Urinary bladder (tissue), 4 donors: ENCODE results near the gene LFNG. TPM values are rescaled to one million over a fixed set of nuclear protein-coding genes. Genes with fewer than 3 reads are reported as not detected.
A peak's percentile ranks its signal among the peaks of the same experiment; 100 is the strongest.

Experiments
- DNase-seq: peaks from one replicate; pipeline ENCODE4 v3.0.0-alpha.2; 2015; ENCODE audit errors: extremely low spot score
- H3K27ac ChIP-seq: one replicate; pipeline ENCODE4 v1.5.1; 2013; ENCODE audit warnings: low read depth, mild to moderate bottlenecking, moderate library complexity
- H3K36me3 ChIP-seq: one replicate; pipeline ENCODE4 v1.6.1; 2013; ENCODE audit warnings: mild to moderate bottlenecking, moderate library complexity; ENCODE audit not compliant: insufficient read depth
- H3K4me1 ChIP-seq: one replicate; pipeline ENCODE4 v1.6.1; 2013; ENCODE audit warnings: mild to moderate bottlenecking, moderate library complexity; ENCODE audit not compliant: insufficient read depth
- H3K4me3 ChIP-seq: one replicate; pipeline ENCODE4 v1.5.1; 2013; ENCODE audit warnings: low read depth, low read length
- WGBS: extraction: QIAGEN DNeasy Blood & Tissue Kit; methylation state at CpG from one replicate; pipeline ENCODE4 v1.1.7; 2013; 5-methylcytosine and 5-hydroxymethylcytosine counted together
- polyA plus RNA-seq: library from polyadenylated mRNA; stranded (reverse); fragments of 200-250 nt; gene quantifications from one replicate; pipeline ENCODE4 v1.2.3, GENCODE V29; 2013
- total RNA-seq: library from RNA; depleted of rRNA; stranded (reverse); fragments of >200 nt; gene quantifications from one replicate; pipeline ENCODE4 v1.2.3, GENCODE V29; 2014
- donor health status: healthy with polysubstance abuse.
- donor health status: healthy.

The LFNG gene
- total and polyA plus RNA-seq, 2 donors, result 10.7 to 16.8 TPM

DNA sequence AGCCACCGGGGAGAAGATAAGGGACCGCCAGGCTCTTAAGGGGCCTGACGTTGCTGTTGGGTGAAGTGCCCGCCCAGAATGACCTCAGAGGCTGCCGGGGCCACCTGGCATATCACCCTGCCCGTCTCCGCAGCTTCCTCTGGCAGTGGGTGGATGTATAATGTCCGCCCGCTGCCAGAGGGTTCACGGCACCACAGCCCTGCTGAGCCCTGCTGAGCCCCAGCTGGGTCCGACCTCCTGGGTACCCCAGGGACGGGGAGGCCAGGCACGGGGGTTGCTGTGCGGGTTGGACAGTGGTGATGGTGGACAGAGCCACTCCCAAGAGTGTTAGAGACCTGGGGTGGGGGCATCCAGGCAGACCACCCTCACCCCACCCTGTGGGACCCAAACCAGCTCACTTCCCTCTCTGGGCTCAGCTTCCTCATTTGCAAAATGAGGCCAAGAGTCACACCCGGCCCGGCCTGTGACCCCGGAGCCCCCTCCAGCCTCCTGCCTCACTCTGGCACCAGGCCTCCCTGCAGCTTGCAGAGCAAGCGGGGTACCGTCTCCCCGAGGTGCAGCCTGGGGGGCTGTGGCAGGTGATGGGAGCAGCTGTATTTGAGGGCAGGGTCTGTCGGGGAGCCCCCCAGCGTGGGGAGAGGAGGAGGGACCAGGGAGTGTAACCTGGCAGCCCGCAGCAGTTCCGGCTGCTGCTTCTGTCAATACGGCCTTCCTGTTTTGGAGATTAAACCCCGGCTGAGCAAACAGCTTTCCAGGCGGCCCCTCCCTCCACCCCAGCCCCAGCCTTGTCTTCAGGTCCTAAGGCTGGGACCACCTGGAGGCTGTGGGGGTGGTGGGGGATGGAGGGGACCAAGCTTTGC lies 8.4 kb upstream of the LFNG start:
- WGBS, result 48% methylated on average over 27 of the region's 27 CpGs
- no peaks in the 10 kb centered on the region for H3K36me3 ChIP-seq
- no peak overlapping the region for H3K4me3 ChIP-seq
- no peak overlapping the region for H3K27ac ChIP-seq
- DNase-seq, result no peak
- H3K4me1 ChIP-seq, result no peaks in the 10 kb centered on the region

DNA sequence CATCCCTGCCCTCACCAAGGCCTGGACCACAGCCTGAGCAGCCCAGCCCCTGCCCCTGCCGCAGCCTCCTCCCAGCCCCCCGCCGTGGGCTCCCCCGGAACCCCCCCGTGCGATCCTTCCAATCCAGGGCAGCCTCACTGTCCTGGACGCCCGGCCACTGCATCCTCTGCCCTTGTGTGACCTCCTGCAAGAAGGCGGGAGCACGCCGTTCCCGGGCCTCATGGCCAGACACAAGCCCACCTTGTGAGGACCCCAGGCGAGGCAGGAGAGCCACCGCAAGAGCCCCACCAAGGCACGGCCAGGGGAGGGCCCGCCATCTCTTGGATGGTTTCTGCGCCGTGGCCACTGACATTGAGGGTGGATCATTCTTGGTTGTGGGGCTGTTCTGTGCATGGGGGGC lies 7.8 kb upstream of the LFNG start:
- WGBS, result 50% methylated on average over 18 of the region's 18 CpGs
- no peaks in the 10 kb centered on the region for H3K4me1 ChIP-seq
- no peak overlapping the region for H3K4me3 ChIP-seq
- no peaks in the 10 kb centered on the region for H3K36me3 ChIP-seq
- no peak overlapping the region for H3K27ac ChIP-seq
- DNase-seq, result no peak

DNA sequence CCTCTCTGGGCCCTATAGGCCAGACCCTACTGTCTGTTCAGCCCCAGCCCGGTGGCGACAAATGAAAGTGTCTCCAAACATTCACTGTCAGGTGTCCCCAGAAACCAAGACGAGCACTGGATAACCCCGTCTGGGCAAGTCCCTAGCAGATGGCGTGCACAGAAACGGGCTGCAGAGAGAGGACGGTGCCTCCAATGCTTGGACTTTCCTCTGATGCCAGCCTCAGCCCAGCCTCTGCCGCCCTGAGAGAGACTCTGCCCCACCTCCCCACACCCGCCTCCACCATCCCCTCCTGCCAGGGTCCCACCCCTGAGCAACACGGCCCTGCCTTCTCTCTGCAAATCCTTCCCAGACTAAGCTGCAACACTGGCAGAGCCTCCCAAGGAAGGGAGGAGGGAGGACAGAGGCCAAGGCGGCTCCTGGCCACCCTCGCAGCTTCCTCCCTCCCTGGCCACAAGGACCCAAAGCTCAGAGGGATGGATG lies 7.4 kb upstream of the LFNG start:
- H3K4me1 ChIP-seq, result no peaks in the 10 kb centered on the region
- no peak overlapping the region for H3K4me3 ChIP-seq
- no peak overlapping the region for H3K27ac ChIP-seq
- no peak for DNase-seq
- 45% methylated on average over 12 of the region's 12 CpGs for WGBS
- H3K36me3 ChIP-seq, result no peaks in the 10 kb centered on the region

DNA sequence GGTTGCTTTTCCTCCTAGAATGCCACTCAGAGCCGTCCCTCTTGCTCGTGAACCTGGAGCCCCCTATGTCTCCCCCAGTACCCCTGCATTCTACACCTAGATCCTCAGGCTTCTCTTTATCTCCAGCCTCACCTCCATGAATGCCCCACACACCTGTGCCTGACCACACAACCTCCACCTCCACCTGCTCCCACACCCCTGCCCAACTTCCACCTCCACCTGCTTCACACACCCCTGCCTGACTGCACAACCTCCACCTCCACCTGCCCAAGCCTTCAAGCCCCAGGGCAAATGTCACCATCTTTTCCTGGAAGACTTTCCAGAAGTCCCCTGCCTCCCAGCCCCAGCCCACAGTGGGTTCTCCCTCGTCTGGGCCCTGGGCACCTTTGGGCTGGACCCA lies 6.9 kb upstream of the LFNG start:
- H3K36me3 ChIP-seq, result no peaks in the 10 kb centered on the region
- no peak overlapping the region for H3K4me3 ChIP-seq
- H3K4me1 ChIP-seq, result no peaks in the 10 kb centered on the region
- no peak for DNase-seq
- 84% methylated on average over 3 of the region's 3 CpGs for WGBS
- H3K27ac ChIP-seq, result no peak overlapping the region

DNA sequence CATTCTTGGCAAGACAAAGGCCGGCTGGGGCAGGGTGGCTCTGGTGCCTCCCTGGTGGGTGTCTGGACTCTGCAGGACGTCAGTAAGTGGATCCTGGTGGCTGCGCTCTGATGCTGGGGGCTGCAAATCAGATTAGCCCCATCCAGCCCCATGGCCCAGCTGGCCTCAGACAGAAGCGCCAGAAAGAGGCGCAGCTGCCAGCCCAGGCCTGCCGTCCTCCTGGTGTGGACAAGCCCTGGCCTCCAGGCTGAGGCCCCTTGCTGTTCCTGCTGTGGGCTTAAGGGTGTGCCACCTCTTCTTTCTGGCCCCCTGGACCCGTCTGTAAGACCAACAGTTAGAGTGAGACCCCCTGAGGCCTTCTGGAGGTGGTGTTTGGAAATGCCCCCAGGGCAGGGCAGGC lies 5.9 kb upstream of the LFNG start:
- DNase-seq, result no peak
- H3K27ac ChIP-seq, result no peak overlapping the region
- no peak overlapping the region for H3K4me3 ChIP-seq
- no peaks in the 10 kb centered on the region for H3K36me3 ChIP-seq
- 90% methylated on average over 7 of the region's 7 CpGs for WGBS
- H3K4me1 ChIP-seq, result no peaks in the 10 kb centered on the region

DNA sequence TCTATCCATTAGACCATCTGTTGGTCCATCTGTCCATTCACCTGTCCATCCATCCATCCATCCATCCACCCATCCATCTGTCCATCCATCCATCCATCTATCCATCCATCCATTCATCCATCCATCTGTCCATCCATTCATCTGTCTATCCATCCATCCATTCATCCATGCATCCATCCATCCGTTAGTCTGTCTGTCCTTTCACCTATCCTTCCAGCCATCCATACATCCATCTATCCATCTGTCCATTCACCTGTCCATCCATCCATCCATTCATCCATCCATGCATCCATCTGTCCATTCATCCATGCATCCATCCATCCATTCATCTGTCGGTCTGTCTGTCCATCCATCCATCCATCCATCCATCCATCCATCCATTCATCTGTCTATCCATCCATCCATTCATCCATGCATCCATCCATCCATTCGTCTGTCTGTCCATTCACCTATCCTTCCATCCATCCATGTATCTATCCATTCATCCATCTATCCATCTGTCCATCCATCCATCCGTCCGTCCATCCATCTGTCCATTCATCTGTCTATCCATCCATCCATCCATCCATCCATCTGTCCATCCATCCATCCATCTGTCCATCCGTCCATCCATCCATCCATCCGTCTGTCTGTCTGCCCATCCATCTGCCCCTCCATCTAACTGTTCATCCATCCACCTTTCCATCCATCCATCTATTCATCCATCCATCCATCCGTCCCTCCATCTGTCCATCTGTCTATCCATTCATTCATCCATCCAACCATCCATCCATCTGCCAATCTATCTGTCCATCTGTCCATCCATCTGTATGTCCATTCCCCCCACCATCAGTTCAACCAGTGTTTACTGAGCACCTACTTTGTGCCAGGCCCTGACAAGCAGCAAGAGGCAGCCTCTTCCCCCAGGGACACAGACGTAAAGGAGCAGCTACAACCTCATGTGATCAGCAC lies 4.8 kb upstream of the LFNG start:
- WGBS, result 96% methylated on average over 9 of the region's 9 CpGs
- DNase-seq, result no peak
- no peak overlapping the region for H3K4me3 ChIP-seq
- H3K4me1 ChIP-seq, result no peaks in the 10 kb centered on the region
- H3K36me3 ChIP-seq, result no peaks in the 10 kb centered on the region
- H3K27ac ChIP-seq, result no peak overlapping the region

DNA sequence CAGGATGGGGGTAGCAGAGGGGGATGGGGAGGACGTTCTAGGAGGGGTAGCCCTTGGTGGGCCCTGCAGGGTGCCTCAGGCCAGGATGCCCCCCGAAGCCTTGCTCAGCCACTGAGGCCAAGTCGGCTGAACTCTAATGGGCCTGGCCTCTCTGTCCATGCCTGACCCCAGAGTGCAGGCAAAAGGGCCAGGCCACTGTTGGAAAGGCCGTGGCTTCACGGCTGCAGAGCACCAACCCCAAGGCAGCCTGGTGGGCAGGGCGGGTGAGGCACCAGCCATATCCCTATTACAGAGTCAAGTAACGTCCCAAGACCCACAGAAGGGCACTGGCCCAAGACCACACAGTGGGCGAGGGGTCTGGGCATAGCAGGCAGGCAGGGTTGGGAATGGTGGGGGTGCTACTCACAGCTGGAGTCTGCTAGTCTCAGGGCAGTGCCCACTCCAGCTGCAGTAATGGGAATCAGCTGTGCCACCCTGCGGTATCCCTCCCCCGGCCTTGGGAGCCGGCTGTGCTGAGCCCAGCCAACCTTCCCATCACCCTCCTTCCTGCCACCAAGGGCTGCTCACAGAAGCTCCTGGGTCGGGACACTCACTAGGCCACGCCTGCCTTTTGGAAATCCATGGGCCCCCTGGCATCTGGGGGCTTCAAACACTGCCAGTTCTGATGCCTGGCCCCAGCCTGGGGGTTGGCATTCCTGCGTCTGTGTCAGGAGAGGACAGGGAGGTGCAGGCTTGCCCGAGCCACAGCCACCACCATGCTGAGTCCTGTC lies 4.0 kb upstream of the LFNG start:
- no peak overlapping the region for H3K27ac ChIP-seq
- WGBS, result 94% methylated on average over 15 of the region's 15 CpGs
- no peaks in the 10 kb centered on the region for H3K36me3 ChIP-seq
- no peaks in the 10 kb centered on the region for H3K4me1 ChIP-seq
- no peak for DNase-seq
- no peak overlapping the region for H3K4me3 ChIP-seq

DNA sequence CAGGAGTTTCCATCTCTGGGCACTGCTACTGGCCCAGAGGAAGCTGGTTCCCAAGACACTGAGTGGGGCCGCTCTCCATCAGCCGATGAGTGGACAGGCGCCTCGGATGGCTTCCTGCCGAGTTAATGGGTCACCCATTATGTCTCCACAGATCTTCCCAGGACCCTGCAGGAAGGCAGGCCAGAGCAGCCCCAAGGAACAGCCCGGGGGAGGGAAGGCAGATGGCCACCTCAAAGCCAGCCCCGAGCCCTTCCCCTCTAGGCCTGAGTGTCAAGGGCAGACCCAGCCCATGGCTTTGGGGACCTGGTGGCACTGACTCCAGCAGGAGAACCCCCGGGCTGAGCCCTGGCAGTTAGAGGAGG lies 3.4 kb upstream of the LFNG start:
- Histone ChIP-seq H3K36me3 (no peaks in the 10 kb centered on the region), H3K4me1 (no peaks in the 10 kb centered on the region), H3K27ac (no peak overlapping the region), H3K4me3 (no peak overlapping the region)
- no peak for DNase-seq
- WGBS, result 78% methylated on average over 8 of the region's 8 CpGs

DNA sequence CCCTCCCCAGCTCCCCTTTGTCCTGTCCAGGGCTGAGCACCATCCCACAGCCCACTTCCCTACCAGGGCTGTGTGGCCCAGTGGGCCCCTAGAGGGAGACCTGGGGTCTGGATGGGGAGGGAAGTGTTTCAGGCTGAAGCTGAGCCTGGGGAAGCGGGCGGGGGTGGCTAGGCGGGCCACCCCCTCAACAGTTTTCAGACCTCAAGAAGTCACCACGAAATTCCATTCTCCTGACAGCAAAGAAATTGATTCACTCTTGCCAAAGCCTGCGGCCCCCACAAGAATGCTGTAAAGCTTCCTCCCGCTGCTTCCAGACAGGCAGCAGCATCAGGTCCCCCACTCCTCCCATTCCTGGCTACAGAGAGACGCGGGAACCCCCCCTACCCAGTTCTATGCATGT lies 2.5 kb upstream of the LFNG start:
- no peaks in the 10 kb centered on the region for H3K4me1 ChIP-seq
- 51% methylated on average over 8 of the region's 8 CpGs for WGBS
- H3K27ac ChIP-seq, result no peak overlapping the region
- DNase-seq, result no peak
- no peak overlapping the region for H3K4me3 ChIP-seq
- H3K36me3 ChIP-seq, result no peaks in the 10 kb centered on the region

DNA sequence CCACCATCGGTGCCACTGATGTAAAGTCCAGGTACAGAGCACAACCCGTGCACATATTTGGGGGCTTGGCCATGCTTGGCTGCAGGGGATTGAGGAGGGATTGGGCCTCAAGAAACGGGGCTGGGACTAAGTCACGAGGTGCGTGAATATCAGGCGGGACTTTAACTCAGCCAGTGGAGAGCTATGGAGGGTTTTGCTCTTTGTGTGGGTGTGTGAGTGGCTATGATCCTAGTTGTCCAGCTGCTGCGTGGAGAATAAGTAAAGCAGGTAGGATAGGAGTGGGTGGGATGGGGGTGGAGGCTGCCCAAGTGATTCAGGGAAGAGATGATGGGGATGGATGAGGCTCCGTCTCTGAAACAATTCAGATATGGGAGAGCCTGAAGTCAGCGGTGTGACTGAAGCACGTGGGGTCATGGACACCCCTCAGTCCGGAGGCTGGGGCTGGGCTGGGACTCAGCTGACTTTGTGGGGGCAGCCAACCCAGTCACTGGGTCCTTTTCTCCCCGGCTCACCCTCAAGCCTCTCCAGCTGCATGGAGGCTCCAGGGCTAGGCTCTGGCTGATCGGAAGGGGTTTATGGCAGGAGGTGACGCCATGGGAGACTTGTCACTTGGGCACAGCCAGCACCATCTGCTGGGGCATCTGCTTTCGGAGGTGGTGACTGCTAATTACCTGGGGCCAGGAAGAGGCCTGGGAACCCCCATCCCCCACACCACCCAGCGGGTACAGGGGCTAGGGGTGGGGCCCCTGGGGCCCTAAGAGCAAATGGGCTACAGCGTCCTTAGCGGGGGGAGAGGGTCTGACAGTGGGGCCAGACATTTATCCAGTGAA lies 1.7 kb upstream of the LFNG start:
- no peak for DNase-seq
- Histone ChIP-seq H3K4me3 (no peak overlapping the region), H3K4me1 (no peaks in the 10 kb centered on the region), H3K36me3 (no peaks in the 10 kb centered on the region), H3K27ac (no peak overlapping the region)
- 57% methylated on average over 18 of the region's 18 CpGs for WGBS

DNA sequence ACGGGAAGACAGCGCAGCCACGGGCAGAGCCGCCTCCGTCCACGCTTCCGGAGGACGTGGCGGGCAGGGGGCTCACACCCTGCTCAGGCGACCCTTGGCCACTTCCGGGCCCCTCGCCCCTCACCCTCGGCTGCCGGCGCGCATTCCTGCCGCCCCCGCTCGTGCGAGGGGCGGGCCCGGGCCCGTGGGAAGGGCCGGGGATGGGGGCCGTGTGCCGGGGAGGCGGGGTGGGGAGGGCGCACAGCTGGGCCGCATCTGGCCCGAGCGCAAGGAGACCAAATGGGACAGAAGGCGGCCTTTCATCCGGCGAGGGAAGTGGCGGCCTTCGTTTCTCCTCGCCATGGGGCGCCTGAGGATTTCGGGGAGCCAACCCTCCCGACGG lies 846 bp upstream of the LFNG start:
- Histone ChIP-seq H3K36me3 (no peaks in the 10 kb centered on the region), H3K4me3 (peak overlapping the region; percentile 58), H3K27ac (no peak overlapping the region), H3K4me1 (no peaks in the 10 kb centered on the region)
- DNase-seq, result no peak
- 8% methylated on average over 41 of the region's 41 CpGs for WGBS

DNA sequence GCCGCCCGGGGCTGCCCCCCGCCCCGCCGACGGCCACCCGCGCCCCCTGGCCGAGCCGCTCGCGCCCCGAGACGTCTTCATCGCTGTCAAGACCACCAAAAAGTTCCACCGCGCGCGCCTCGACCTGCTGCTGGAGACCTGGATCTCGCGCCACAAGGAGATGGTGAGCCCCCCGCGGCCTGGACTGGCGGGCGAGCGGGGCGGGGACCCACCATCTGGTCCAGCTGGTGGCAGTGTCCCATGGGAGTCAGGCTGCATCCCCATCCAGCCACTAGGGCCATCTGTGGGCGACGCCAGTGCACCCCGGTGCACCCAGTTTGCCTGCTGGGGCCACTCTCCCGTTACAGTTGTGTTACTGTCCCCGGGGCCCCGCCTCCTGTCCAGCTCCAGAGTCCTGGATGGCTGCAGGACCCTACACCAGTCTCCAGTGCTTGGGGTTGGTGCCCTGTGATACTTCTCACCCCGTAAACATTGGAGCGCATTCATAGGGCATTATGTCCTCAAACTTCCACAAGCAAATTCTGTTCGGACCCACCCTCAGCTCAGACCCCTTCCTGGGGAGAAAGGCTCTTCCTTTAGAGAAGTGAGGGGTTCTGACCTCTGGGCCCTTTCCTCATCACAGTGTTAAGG lies 672 bp downstream of the LFNG start:
- H3K4me3 ChIP-seq, result peak overlapping the region; percentile 58
- no peaks in the 10 kb centered on the region for H3K36me3 ChIP-seq
- no peak for DNase-seq
- H3K4me1 ChIP-seq, result no peaks in the 10 kb centered on the region
- H3K27ac ChIP-seq, result no peak overlapping the region
- 6% methylated on average over 37 of the region's 37 CpGs for WGBS
